ENCODE measurements around the gene THAP3.
"Not testable (repeated sequence)": the region's sequence is repeated elsewhere in the genome, so short reads cannot be mapped to it uniquely, and the experiment has no call there.

The THAP3 gene

DNA sequence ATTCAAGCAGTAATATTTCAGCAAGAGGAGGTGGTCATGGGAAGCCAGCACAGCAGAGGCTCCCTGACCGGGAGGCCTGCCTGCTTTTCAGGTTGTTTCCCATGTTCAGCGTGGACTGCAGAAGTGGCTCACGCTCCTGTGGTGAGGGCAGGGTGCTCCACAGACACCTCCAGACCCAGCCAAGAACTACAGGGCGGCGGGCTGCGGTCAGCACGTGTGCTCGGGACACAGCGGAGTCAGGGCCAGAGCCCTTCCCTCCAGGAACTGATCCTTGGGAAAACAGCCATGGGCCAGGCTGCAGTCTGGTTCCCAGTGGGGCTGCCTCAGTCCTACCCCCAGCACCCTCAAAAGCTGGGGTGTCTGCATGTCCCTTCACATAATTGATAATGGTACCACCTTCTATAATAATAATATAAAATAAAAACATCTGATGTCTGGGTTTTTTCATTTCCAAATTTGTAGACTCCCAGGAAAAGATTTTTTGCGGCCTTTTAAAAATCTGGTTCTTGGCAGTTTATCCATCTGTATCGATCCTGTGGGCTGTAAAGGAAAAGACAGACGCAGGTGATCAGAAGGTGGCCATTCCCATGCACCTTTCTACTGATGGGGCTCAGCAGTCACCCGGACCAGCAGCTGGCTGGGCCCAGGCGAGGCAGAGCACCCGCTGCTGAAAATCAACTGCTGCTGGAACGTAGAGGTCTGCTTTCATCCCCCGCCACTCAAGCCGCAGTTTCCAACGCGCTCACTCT is 10.7 kb downstream of the THAP3 start:
- DNase-seq (ENCODE audit: low read depth, low spot score): no peak

DNA sequence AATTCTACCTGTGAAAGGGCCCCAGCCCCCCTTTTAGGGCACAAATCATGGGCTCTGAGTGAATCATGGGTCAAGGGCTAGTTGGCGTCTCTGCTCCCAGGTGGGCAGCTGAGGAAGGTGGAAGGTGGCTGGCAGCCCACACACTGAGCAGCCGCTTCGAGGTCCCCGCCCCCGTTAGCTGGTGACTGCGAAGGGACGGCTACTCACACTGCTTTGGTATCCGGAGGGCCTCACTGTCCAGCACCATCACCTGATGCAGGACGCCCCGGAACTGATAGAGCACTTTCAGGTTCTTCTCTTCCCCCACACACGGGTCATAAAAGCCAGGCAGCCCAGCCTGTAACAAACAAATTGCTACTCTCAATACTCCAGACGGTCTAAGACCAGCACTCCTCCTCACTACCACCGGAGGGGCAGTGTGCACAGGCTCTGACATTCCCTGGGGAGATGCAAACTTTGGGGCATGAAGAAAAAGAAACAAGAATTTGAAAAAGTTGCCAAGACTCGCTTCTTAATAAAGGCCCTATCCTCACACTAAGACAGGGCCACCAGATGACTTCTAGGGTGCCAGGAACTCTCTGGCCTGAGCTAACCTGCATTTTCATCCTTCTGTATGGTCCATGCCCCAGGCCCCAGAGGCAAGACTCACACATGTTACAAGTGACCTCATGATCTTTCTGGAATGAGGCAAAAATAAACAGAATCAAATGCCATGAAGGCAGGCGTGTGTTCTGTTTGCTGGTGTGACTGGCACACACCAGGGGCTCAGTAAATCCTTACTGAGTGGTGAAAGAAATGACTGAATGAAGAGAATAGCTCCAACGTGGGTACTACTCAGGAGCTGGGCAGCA is 11.5 kb downstream of the THAP3 start:
- DNase-seq (ENCODE audit: low read depth, low spot score): no peak

DNA sequence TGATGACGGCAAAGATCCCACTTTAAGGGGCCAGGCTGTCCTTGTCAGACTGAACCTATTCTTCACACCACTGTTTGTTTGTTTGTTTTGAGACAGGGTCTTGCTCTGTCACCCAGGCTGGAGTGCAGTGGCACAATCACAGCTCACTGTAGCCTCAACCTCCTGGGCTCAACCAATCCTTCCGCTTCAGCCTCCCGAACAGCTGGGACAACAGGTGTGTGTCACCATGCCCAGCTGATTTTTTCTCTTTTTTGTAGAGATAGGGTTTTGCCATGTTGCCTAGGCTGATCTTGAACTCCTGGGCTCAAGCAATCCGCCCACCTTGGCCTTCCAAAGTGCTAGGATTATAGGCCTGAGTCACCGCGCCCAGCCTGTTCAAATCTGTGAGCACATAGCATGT is 12.1 kb downstream of the THAP3 start:
- not testable (repeated sequence) for DNase-seq (ENCODE audit: low read depth, low spot score)

DNA sequence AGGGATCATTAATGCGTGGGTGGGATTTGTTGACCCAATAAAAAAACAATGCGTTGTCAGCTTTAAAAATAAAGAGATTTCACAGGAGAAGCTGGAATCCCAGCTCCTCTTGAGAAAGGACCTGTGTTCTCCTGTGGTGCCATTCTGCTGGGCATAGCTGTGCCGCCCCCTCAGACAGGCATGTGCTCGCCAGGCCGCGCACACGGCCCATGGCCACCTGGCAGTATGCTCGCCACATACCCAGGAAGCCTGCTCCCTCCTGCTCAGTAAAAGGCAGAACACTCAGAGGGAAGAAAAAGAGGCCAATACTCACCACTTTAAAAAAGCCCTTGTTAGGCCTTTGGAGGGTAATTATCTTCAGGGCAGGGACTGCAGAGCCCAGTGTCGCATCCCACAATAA is 13.1 kb downstream of the THAP3 start:
- no peak for DNase-seq (ENCODE audit: low read depth, low spot score)

DNA sequence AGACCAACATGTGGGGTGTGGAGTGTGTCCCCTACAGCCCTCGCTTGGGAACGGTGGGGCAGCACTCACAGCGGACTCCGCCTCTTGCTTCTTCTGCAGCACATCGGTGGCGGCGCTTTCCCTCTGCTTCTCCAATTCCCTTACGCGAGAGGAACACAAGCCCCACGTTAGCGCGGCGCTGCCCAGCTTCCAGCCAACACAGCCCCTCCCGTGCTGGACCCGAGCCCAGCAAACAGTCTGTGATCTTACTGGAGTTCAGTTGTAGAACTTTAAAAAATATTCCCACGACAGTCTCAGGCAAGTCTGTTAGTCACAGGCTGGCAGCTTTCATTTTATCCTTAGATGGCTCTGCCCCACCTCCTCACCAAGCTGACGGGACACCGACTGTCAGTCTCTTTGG is 13.6 kb downstream of the THAP3 start:
- no peak for DNase-seq (ENCODE audit: low read depth, low spot score)

DNA sequence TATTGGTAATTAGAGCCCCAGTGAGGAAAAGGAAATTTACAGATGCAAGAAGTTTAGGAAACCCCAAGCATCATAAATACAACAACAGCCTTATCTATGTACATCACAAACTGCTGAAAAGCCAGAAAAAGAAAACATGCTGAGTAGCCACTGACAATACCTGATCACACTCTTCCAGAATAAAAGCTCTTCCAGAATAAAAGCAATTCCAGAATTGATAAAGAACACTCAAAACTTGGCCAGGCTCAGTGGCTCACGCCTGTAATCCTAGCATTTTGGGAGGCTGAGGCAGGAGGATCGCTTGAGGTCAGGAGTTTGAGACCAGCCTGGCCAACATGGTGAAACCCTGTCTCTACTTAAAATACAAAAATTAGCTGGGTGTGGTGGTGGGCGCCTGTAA is 16.2 kb downstream of the THAP3 start:
- DNase-seq (ENCODE audit: low read depth, low spot score): not testable (repeated sequence)

DNA sequence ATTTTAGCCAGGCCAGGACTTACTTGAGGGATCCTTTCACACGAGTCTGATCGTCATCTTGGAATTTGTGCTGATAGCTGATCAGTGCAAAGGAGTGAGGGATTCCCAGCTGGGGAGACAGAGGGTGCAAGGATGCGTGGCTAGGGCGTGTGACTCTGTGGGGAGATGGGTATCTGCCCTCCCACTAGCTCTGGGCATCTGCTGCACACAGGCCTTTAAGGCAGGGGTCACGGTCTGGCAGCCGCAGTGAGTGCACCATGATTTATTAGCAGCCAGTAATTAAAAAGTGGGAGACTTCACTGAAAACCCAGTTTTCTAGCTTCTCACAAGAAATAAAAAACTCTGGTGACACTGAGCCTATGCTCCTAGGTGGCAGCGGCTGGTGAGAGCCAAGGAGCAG is 20.4 kb downstream of the THAP3 start:
- DNase-seq (ENCODE audit: low read depth, low spot score): no peak

DNA sequence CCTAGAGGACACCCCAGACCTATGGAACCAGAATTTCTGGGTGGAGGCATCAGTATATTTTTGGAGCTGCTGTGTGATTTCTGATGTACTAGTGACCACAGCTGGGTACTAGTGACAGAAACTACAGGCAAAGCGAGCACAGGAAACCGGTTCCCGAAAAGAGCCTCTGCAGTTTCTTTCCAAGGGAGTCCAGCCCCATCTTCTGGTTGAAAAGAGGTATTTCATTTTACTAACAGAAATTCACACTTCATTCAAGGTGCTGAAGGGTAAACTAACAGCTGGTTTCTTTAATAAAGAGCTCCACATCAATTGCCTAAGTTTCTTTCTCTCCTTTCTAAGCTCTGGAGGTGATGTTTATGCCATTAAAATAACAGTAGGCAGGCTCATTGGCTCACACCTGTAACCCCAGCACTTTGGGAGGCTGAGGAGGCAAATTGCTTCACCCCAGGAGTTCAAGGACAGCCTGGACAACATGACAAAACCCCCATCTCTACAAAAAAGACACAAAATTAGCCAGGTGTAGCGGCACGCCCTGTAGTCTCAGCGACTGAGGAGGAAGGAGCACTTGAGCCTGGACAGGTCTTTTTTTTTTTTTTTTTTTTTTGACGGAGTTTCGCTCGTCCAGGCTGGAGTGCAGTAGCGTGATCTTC is 22.0 kb downstream of the THAP3 start:
- DNase-seq (ENCODE audit: low read depth, low spot score): no peak

DNA sequence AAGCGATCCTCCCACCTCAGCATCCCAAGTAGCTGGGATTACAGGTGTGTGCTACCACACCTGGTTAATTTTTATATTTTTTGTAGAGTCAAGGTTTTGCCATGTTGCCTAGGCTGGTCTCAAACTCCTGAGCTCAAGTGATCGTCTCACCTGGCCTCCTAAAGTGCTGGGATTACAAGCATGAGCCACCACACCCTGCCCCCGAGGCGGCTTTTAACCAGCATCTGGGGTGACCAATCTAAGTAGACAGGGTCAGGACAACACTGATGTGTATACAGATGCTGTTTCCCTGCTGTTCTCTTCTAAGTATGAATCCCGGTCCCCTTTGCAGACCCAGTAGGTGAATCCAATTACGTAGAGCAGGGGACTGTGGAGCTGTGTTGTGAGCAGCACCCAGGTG is 23.9 kb downstream of the THAP3 start:
- no peak for DNase-seq (ENCODE audit: low read depth, low spot score)

- DNase-seq (ENCODE audit: low read depth, low spot score): no peak
These were observed 27.2 kb downstream of the THAP3 start for GRCh38 chr1:6651909-6652308.

DNA sequence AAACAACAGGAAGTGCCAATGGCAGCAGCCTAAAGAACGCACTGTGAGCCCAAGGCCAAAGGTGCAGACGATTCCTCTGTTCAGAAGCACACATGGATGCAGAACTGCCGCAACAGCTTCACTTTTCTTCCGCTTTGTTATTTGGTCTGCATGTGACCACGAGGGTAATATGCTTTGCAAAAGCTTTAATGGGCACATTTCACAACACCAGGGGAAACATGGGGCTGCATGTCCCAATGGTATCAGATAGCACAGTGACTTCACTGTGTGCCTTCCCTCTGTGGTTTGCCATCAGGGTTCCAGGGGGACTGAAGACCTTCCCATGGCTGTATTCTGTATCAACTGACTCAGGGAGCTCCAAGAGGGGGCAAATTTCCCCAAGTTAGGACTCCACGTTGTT is 28.3 kb downstream of the THAP3 start:
- no peak for DNase-seq (ENCODE audit: low read depth, low spot score)

GRCh38 chr1:6653436-6654290 is 29.0 kb downstream of the THAP3 start:
- no peak for DNase-seq (ENCODE audit: low read depth, low spot score)

DNA sequence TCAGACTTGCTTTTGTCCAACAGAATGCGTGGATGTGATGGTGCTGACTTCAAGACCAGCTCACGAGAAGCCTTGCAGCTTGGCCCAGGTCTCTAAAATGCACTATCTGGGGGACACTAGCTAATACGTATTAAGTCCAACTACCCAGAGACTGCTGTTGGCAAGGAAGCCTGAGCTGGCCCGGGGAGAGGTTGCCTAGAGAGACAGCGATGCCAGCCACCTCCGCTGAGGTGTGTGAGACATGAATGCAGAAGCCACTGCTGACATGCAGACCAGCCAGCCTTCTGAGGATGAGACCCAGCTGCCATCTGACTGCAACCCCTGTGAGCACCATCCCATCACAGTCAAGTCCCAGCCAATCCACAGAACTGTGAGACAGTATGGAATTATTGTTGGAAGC is 32.5 kb downstream of the THAP3 start:
- no peak for DNase-seq (ENCODE audit: low read depth, low spot score)

DNA sequence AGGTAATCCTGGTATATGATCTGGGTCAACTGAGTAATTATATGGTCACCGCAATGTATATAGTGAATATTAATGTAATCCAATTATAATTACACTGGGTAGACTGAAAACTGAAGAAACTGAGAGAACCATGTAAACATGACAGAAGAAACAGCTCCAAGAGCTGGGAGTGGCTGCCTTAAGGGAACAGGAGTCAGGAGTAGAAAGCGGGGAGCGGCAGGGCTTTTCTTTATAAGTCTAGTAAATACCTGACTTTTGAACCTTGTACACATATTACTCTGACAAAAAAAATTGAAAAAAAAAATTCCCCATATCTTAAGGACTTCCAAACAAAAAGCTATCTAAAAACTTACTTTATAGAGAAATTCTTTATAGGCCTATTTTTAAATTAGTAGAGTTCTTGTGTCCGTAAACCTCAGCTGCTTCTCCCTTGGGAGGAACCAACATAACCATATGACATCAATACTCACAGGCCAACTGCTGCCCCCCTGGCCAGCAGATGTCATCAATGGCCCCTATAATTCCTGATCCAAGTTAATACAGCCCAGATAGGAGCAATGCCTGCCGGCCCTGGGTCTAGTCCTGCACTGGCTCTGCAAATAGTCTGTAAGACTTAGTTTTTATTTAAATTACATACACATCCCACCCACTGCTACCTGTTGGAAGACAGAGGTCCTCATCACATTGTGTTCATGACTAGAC is 33.8 kb downstream of the THAP3 start:
- DNase-seq (ENCODE audit: low read depth, low spot score): no peak

GRCh38 chr1:6660415-6661049 is 35.9 kb downstream of the THAP3 start:
- DNase-seq (ENCODE audit: low read depth, low spot score): no peak

GRCh38 chr1:6662468-6662867 is 37.8 kb downstream of the THAP3 start:
- DNase-seq (ENCODE audit: low read depth, low spot score): not testable (repeated sequence)

DNA sequence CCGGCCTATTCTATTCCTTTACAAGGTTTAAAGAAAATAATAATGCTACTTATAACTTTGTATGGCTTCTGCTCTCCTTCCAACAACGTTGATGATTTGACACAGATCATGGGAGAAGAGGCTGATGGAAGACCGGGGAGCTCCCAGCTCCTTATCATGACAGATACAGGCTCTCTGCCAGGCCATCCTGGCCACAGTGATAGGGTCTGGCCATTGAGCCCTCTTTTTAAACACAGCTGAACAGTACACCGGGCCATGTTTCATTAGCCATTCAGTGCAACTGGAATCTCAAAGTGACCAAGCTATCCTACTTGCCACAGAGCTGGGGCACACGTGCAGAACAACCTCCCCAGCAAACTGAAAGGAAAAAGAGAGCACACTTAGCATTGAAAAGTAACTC is 42.0 kb downstream of the THAP3 start:
- DNase-seq (ENCODE audit: low read depth, low spot score): no peak

DNA sequence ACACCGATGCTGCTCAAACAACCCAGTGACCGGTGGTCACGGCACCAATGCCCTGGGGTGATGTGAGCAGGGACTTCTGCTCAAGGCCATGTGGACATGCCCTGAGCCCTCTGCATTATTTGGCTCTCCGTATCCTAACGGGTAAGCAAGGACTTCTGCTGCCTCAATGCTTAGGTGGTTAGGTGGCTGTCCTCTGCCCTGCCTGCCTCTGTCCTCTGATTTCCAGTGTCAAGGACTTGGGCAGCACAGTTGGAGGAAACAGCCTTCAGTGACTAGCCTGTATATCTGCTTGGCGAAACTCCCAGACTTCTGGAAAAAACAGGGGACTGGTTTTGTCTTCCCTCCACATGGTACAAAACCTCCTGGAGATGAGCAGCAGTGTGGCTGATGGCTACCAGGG is 42.5 kb downstream of the THAP3 start:
- no peak for DNase-seq (ENCODE audit: low read depth, low spot score)

GRCh38 chr1:6668503-6668902 is 43.8 kb downstream of the THAP3 start:
- DNase-seq (ENCODE audit: low read depth, low spot score): no peak

DNA sequence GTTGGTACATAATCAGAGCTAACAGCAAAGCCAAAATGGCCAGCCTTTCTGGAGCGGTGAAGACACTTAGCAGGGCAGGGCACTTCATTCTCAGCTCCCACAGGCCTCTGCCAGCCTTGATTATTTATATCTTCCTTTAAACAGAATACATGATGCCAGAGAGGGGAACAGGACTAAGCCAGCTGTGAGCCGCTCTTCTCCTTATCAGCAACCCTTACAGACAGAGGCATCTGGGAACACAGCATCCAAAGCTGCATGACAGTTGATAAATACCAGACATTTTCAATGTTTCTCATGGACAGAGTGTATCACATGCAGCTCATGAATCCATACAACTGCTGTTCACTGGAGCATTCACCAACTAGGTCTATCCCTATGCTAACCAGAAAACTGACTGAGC is 47.9 kb downstream of the THAP3 start:
- no peak for DNase-seq (ENCODE audit: low read depth, low spot score)

Data from brain pericyte (primary cell).